Measurements from ENCODE around the gene PUM2. TPM values are rescaled to one million over a fixed set of nuclear protein-coding genes. Genes with fewer than 3 reads are reported as not detected.
"Not testable (repeated sequence)": the region's sequence is repeated elsewhere in the genome, so short reads cannot be mapped to it uniquely, and the experiment has no call there.

PUM2 gene
- total and polyA plus RNA-seq, 2 donors, result 48.6 to 128 TPM

GRCh38 chr2:20235655-20236305, 114.9 kb downstream of the PUM2 start:
- H3K27ac ChIP-seq (ENCODE audit: low read depth), result peak overlapping the region; percentile 57
- no peak for DNase-seq (ENCODE audit: extremely low spot score)
- 80% methylated on average over 10 of the region's 10 CpGs for WGBS
- no peaks in the 10 kb centered on the region for H3K4me1 ChIP-seq (ENCODE audit: insufficient read depth)
- H3K36me3 ChIP-seq (ENCODE audit: insufficient read depth), result no peaks in the 10 kb centered on the region
- H3K4me3 ChIP-seq (ENCODE audit: low read depth, low read length), result no peak overlapping the region

- WGBS, result 68% methylated on average over 2 of the region's 2 CpGs
Measured at GRCh38 chr2:20234597-20234996, 116.0 kb downstream of the PUM2 start.

GRCh38 chr2:20232837-20233207, 117.8 kb downstream of the PUM2 start:
- WGBS, result 94% methylated on average over 5 of the region's 5 CpGs
- no peak overlapping the region for H3K4me3 ChIP-seq (ENCODE audit: low read depth, low read length)
- no peaks in the 10 kb centered on the region for H3K36me3 ChIP-seq (ENCODE audit: insufficient read depth)
- H3K27ac ChIP-seq (ENCODE audit: low read depth), result peak overlapping the region; percentile 85
- no peaks in the 10 kb centered on the region for H3K4me1 ChIP-seq (ENCODE audit: insufficient read depth)
- DNase-seq (ENCODE audit: extremely low spot score), result no peak

More at GRCh38 chr2:20234597-20234996, 116.0 kb downstream of the PUM2 start:
- H3K36me3 ChIP-seq (ENCODE audit: insufficient read depth); DNase-seq (ENCODE audit: extremely low spot score); H3K27ac ChIP-seq (ENCODE audit: low read depth); H3K4me1 ChIP-seq (ENCODE audit: insufficient read depth); H3K4me3 ChIP-seq (ENCODE audit: low read depth, low read length): not testable (repeated sequence)

DNA sequence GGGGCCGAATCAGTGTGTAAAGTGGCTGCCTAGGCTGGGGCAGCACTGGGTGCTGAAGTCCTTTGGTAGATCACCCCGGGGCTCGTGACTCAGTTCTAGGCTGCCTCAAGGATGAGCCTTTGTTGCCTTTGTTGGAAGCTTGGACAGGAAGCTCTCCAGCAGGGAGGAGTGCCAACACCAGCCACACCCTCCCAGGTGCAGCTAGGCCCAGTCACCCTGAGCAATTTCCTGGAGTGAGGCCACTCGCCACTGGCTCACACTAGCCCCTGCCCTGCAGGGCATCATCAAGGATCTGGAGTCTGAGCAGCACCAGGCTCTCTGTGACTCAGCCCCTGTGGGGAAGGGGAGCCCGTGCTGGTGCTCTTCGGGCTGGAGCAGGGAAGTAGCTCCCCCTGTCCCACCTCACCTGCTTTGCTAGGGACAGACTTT, 119.0 kb downstream of the PUM2 start:
- 72% methylated on average over 6 of the region's 6 CpGs for WGBS
- no peak overlapping the region for H3K4me3 ChIP-seq (ENCODE audit: low read depth, low read length)
- no peak for DNase-seq (ENCODE audit: extremely low spot score)
- H3K36me3 ChIP-seq (ENCODE audit: insufficient read depth), result no peaks in the 10 kb centered on the region
- H3K4me1 ChIP-seq (ENCODE audit: insufficient read depth), result no peaks in the 10 kb centered on the region
- peak overlapping the region; percentile 27 for H3K27ac ChIP-seq (ENCODE audit: low read depth)

- no peak for DNase-seq (ENCODE audit: extremely low spot score)
Measured at GRCh38 chr2:20231159-20231558, 119.5 kb downstream of the PUM2 start.

DNA sequence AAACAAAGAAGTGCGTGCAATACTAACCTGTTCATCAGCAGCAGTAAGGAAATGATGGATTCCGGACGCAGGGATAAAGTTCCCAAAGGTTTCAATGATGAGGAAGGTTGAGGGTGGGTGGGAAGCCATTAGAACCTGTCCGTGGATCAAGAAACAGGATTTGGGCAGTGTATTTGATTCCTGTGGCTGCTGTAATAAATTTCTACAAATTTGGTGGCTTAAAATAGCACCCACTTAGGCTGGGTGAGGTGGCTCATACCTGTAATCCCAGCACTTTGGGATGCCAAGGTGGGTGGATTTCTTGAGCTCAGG, 120.6 kb downstream of the PUM2 start:
- Histone ChIP-seq H3K4me3 (ENCODE audit: low read depth, low read length) (no peak overlapping the region), H3K4me1 (ENCODE audit: insufficient read depth) (no peaks in the 10 kb centered on the region), H3K36me3 (ENCODE audit: insufficient read depth) (no peaks in the 10 kb centered on the region), H3K27ac (ENCODE audit: low read depth) (no peak overlapping the region)
- WGBS, result 79% methylated on average over 4 of the region's 4 CpGs
- no peak for DNase-seq (ENCODE audit: extremely low spot score)

More at GRCh38 chr2:20231159-20231558, 119.5 kb downstream of the PUM2 start:
- peak overlapping the region; percentile 27 for H3K27ac ChIP-seq (ENCODE audit: low read depth)
- H3K4me1 ChIP-seq (ENCODE audit: insufficient read depth), result no peaks in the 10 kb centered on the region
- no peaks in the 10 kb centered on the region for H3K36me3 ChIP-seq (ENCODE audit: insufficient read depth)
- WGBS, result 87% methylated on average over 6 of the region's 6 CpGs
- no peak overlapping the region for H3K4me3 ChIP-seq (ENCODE audit: low read depth, low read length)

DNA sequence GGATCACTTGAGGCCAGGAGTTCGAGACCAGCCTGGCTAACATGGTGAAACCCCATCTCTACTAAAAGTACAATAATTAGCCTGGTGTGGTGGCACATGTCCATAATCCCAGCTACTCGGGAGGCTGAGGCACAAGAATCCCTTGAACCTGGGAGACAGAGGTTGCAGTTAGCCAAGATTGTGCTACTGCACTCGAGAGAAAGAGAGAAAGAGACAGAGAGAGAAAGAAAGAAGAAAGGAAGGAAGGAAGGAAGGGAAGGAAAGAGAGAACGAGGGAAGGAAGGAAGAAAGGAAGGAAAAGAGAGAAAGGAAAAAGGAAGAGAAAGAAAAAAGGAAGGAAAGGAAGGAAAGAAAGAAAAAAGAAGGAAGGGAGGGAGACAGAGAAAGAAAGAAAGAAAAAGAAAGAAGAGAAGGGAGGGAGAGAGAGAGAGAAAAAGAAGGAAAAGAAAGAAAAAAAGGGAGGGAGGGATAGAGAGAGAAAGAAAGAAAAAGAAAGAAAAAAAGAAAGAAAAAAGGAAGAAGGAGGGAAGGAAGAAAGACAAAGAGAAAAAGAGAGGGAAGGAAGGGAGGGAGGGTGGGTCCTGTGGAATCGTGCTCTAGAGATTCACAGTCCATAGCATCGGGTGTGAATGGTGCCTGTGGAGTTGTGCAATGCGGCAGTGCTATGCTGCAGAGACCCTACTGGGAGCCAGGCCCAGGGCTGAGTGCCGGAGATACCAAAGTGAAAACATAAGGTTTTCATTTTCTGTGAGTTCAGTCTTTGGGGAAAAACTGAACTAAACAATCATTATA, 121.1 kb downstream of the PUM2 start:
- Histone ChIP-seq H3K27ac (ENCODE audit: low read depth) (no peak overlapping the region), H3K36me3 (ENCODE audit: insufficient read depth) (no peaks in the 10 kb centered on the region), H3K4me3 (ENCODE audit: low read depth, low read length) (no peak overlapping the region), H3K4me1 (ENCODE audit: insufficient read depth) (no peaks in the 10 kb centered on the region)
- no peak for DNase-seq (ENCODE audit: extremely low spot score)
- 82% methylated on average over 8 of the region's 8 CpGs for WGBS

DNA sequence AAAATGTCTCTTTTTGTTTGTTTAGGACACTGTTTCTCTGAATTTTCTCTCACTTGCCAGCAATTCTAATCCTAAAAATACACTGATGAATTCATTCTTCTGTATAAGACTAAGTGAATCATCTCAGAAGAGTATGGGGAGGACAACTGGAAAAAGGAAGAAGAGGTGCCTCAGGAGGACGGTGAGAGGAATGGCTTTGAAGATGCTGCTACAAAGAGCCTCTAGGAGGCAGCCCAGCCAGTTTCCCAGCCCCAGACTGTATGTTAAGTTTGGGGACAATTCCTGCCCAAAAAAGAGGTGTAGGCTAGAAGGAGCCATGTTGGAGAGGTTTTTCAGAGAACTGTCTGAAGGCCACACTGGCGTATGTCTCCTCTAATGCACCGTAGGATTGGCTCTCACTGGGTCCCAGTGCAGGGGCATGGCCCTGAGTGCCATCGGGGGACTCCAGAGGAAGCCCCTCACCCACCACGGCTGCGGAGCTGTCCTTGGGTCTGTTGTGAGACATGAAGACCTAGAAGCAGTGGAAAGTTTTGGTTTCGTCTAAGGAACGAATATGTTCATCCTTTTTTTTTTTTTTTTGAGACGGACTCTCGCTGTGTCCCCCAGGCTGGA, 122.6 kb downstream of the PUM2 start:
- Histone ChIP-seq H3K4me3 (ENCODE audit: low read depth, low read length) (no peak overlapping the region), H3K36me3 (ENCODE audit: insufficient read depth) (no peaks in the 10 kb centered on the region), H3K27ac (ENCODE audit: low read depth) (no peak overlapping the region), H3K4me1 (ENCODE audit: insufficient read depth) (no peaks in the 10 kb centered on the region)
- DNase-seq (ENCODE audit: extremely low spot score), result no peak
- 92% methylated on average over 10 of the region's 10 CpGs for WGBS

- DNase-seq (ENCODE audit: extremely low spot score), result no peak
- WGBS, result 93% methylated on average over 14 of the region's 14 CpGs
- H3K36me3 ChIP-seq (ENCODE audit: insufficient read depth), result no peaks in the 10 kb centered on the region
- no peaks in the 10 kb centered on the region for H3K4me1 ChIP-seq (ENCODE audit: insufficient read depth)
- H3K27ac ChIP-seq (ENCODE audit: low read depth), result no peak overlapping the region
- no peak overlapping the region for H3K4me3 ChIP-seq (ENCODE audit: low read depth, low read length)
Measured at GRCh38 chr2:20226152-20226545, 124.5 kb downstream of the PUM2 start.

- H3K4me1 ChIP-seq (ENCODE audit: insufficient read depth), result no peaks in the 10 kb centered on the region
- DNase-seq (ENCODE audit: extremely low spot score), result no peak
- peak overlapping the region; percentile 43 for H3K27ac ChIP-seq (ENCODE audit: low read depth)
- H3K36me3 ChIP-seq (ENCODE audit: insufficient read depth), result no peaks in the 10 kb centered on the region
- peak overlapping the region; percentile 66 for H3K4me3 ChIP-seq (ENCODE audit: low read depth, low read length)
- WGBS, result 8% methylated on average over 66 of the region's 66 CpGs
Measured at GRCh38 chr2:20225294-20226151, 125.1 kb downstream of the PUM2 start.

DNA sequence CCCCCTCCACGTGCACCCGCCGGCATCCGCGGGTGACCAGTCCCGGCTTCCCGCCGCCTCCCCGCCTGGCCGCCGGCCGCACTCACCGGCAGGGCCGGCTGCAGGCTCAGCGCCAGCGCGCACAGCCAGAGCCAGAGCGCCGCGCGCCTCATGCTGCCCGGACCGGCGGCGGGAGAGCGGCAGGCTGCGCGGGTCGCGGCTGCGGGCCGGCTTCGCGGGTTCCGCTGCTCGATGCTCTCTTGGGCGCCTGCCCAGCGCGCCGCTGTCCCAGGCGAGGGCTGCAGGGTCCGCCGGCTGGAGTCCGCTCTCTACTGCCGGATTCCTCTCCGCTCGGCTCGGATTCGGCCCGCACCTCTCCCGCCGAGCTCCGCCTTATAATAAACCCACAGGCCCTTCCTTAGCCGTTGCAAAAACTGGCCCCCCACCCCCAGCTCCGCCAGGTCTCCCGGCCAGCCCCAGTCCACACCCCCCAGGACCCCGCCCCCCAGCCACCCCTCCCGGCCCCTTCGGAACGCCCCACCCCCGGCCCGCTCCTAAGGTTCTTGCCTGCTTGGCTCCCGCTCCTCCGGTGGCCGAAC, 125.8 kb downstream of the PUM2 start, which contains the start of gene SDC1:
TSS of gene SDC1 (minus strand) at position 415 of the 578 bp plus-strand sequence. CDS start at position 152, 263 bp downstream.
- DNase-seq (ENCODE audit: extremely low spot score), result no peak

GRCh38 chr2:20224164-20224715, 126.4 kb downstream of the PUM2 start:
- under 1% methylated on average over 70 of the region's 70 CpGs for WGBS
- Histone ChIP-seq H3K36me3 (ENCODE audit: insufficient read depth) (no peaks in the 10 kb centered on the region), H3K4me1 (ENCODE audit: insufficient read depth) (no peaks in the 10 kb centered on the region), H3K27ac (ENCODE audit: low read depth) (peak overlapping the region; percentile 93), H3K4me3 (ENCODE audit: low read depth, low read length) (peak overlapping the region; percentile 66)
- DNase-seq (ENCODE audit: extremely low spot score), result no peak

More for the DNA sequence above, 125.8 kb downstream of the PUM2 start, which contains the start of gene SDC1:
- Histone ChIP-seq H3K27ac (ENCODE audit: low read depth) (peak within 1 kb of the TSS; percentile 93), H3K36me3 (ENCODE audit: insufficient read depth) (no peaks in the 10 kb centered on the region), H3K4me3 (ENCODE audit: low read depth, low read length) (peak within 1 kb of the TSS; percentile 66), H3K4me1 (ENCODE audit: insufficient read depth) (no peaks in the 10 kb centered on the region)
- under 1% methylated on average over 65 of the region's 65 CpGs for WGBS

Data from urinary bladder (tissue), 4 donors.